ENCODE results near the gene RAD51.

Gene RAD51

GRCh38 chr15:40714144-40714543 is 19.2 kb downstream of the RAD51 start:
- DNase-seq (ENCODE audit: low read depth, low spot score): no peak
- no peak for TF ChIP-seq CTCF (IDR thresholded peaks at IDR 0.05; ENCODE audit: insufficient read depth, low read length, missing control alignments)
- ChIA-PET CTCF (interaction anchor here (0.7 kb wide), 1 partner anchor 9 kb away, joined by 3 read pairs; no protein-coding TSS in a partner anchor), POLR2A (no interaction called here)
- no peak overlapping the region for H3K4me3 ChIP-seq (ENCODE audit: low read depth, low read length)

GRCh38 chr15:40716165-40716564 is 21.2 kb downstream of the RAD51 start:
- TF ChIP-seq CTCF (IDR thresholded peaks at IDR 0.05; ENCODE audit: insufficient read depth, low read length, missing control alignments): no peak
- H3K4me3 ChIP-seq (ENCODE audit: low read depth, low read length): no peak overlapping the region
- ChIA-PET CTCF (no interaction called here), POLR2A (no interaction called here)
- no peak for DNase-seq (ENCODE audit: low read depth, low spot score)

DNA sequence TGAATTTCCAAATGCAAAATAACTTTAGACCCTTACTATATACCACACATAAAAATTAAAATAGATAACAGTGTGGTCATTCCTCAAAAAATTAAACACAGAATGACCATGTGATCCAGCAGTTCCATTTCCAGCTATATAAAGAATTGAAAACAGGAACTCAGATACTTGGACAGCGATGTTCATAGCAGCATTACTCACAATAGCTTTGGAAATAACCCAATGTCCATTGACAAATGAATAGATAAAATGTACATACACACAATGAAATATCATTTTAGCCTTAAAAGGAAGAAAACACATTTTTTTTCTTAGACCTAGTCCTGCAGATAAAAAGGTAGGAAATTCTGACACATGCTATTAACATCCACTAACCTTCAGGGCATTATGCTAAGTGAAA is 26.7 kb downstream of the RAD51 start:
- CTCF ChIA-PET: interaction anchor here (0.9 to 1.2 kb wide), 2 partner anchors 9 to 132 kb away, joined by 3 to 4 read pairs; no protein-coding TSS in a partner anchor
- POLR2A ChIA-PET: no interaction called here
- no peak overlapping the region for H3K4me3 ChIP-seq (ENCODE audit: low read depth, low read length)
- DNase-seq (ENCODE audit: low read depth, low spot score): no peak
- TF ChIP-seq CTCF (IDR thresholded peaks at IDR 0.05; ENCODE audit: insufficient read depth, low read length, missing control alignments): no peak

DNA sequence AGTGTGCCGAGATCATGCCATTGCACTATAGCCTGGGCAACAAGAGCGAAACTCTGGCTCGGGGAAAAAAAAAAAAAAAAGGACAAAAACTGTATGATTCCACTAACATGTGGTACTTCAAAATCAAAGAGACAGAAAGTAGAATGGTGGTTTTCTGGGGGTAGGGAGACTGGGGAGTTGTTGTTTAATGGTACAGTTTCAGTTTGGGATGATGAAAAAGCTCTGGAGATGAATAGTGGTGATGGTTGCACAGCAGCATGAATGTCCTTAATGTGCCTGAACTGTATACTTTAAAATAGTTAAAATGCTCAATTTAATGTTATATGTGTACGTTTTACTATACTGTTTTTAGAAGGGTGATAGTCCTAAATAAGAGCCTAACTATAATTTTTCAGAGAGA is 27.4 kb downstream of the RAD51 start:
- ChIA-PET POLR2A (no interaction called here), CTCF (interaction anchor here (1.0 to 1.9 kb wide), 2 partner anchors 8 to 10 kb away, joined by 3 to 4 read pairs; no protein-coding TSS in a partner anchor)

DNA sequence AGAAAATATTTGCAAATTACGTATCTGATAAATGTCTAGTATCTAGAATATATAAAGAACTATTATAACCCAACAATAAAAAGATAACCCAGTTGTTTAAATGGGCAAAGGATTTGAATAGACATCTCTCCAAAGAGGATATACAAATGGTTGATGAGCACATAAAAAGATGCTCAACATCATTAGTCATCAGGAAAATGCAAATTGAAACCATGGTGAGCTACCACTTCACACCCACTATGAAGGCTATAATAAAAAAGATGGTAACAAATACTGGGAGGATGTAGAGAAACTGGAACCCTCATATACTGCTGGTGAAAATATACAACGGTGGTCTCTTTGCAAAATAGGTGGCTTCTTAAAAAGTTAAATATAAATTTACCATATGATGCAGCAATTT is 28.0 kb downstream of the RAD51 start:
- CTCF ChIA-PET: interaction anchor here (1.0 to 1.9 kb wide), 3 partner anchors 9 to 169 kb away, joined by 3 to 5 read pairs (median 4); no protein-coding TSS in a partner anchor
- DNase-seq (ENCODE audit: low read depth, low spot score): no peak
- no peak overlapping the region for H3K4me3 ChIP-seq (ENCODE audit: low read depth, low read length)
- POLR2A ChIA-PET: no interaction called here
- TF ChIP-seq CTCF (IDR thresholded peaks at IDR 0.05; ENCODE audit: insufficient read depth, low read length, missing control alignments): no peak

More for the DNA sequence above, 27.4 kb downstream of the RAD51 start:
- DNase-seq (ENCODE audit: low read depth, low spot score): no peak
- no peak overlapping the region for H3K4me3 ChIP-seq (ENCODE audit: low read depth, low read length)
- TF ChIP-seq CTCF (IDR thresholded peaks at IDR 0.05; ENCODE audit: insufficient read depth, low read length, missing control alignments): no peak

- POLR2A ChIA-PET: no interaction called here
- H3K4me3 ChIP-seq (ENCODE audit: low read depth, low read length): no peak overlapping the region
- no peak for TF ChIP-seq CTCF (IDR thresholded peaks at IDR 0.05; ENCODE audit: insufficient read depth, low read length, missing control alignments)
- DNase-seq (ENCODE audit: low read depth, low spot score): no peak
- CTCF ChIA-PET: interaction anchor here (0.5 to 1.9 kb wide), 6 partner anchors 8 to 168 kb away, joined by 3 to 5 read pairs (median 4); no protein-coding TSS in a partner anchor
Observed at GRCh38 chr15:40723919-40724318, 28.9 kb downstream of the RAD51 start.
